Activated CD4-positive, alpha-beta T cell treated with anti-CD3 and anti-CD28 coated beads for 36 hours (primary cell): ENCODE measurements around the gene HTR4. TPM values are rescaled to one million over a fixed set of nuclear protein-coding genes. Genes with fewer than 3 reads are reported as not detected.
"Not testable (repeated sequence)": the region's sequence is repeated elsewhere in the genome, so short reads cannot be mapped to it uniquely, and the experiment has no call there.

Experiments used
- ATAC-seq: fragments of 200-7000 bp; cut with Tn5 transposase; one replicate; pipeline ENCODE4 v1.10.0; 2021; ENCODE audit warnings: mild to moderate bottlenecking, moderate library complexity
- CTCF ChIA-PET: fragments of 350-600 bp; sonication (Branson Sonifier 250); formaldehyde crosslinking; loops from one replicate; lab custom pipeline; 2021; ENCODE audit warnings: antibody characterized with exemption; lab: Charles Lee
- POLR2A ChIA-PET: fragments of 350-600 bp; sonication (Branson Sonifier 250); formaldehyde crosslinking; loops from one replicate; lab custom pipeline; 2021; ENCODE audit warnings: antibody characterized with exemption, inconsistent platforms; lab: Charles Lee
- DNase-seq: peaks from one replicate; pipeline ENCODE4 v3.0.0-alpha.2; 2020
- H3K27ac Mint-ChIP-seq: one replicate; pipeline ENCODE4 v1.8.0; 2021; ENCODE audit warnings: mixed read lengths
- H3K27me3 Mint-ChIP-seq: one replicate; pipeline ENCODE4 v1.8.0; 2021; ENCODE audit warnings: mixed read lengths
- H3K36me3 Mint-ChIP-seq: one replicate; pipeline ENCODE4 v1.8.0; 2021; ENCODE audit warnings: low read depth, mixed read lengths
- H3K4me1 Mint-ChIP-seq: one replicate; pipeline ENCODE4 v1.8.0; 2021; ENCODE audit warnings: mixed read lengths
- H3K4me3 Mint-ChIP-seq: one replicate; pipeline ENCODE4 v1.8.0; 2021; ENCODE audit warnings: mild to moderate bottlenecking, moderate library complexity, mixed read lengths
- H3K9me3 Mint-ChIP-seq: one replicate; pipeline ENCODE4 v1.8.0; 2021; ENCODE audit warnings: low read depth, mixed read lengths
- intact Hi-C, 2 experiments: fragments of 100-400 bp; cut with DNase I in 1 of 2; cut with micrococcal nuclease in 1 of 2; formaldehyde crosslinking; loops; one replicate each; pipeline versions ENCODE4 v1.14.2 to v1.15.1; 2022 to 2024; cut with DNase I, micrococcal nuclease
- total RNA-seq, 2 experiments: library from RNA; stranded (reverse); gene quantifications; one replicate each; pipeline ENCODE4 v1.2.3, GENCODE V29; 2021

Gene HTR4
- total RNA-seq, 2 experiments from 2014 or later, result not detected

DNA sequence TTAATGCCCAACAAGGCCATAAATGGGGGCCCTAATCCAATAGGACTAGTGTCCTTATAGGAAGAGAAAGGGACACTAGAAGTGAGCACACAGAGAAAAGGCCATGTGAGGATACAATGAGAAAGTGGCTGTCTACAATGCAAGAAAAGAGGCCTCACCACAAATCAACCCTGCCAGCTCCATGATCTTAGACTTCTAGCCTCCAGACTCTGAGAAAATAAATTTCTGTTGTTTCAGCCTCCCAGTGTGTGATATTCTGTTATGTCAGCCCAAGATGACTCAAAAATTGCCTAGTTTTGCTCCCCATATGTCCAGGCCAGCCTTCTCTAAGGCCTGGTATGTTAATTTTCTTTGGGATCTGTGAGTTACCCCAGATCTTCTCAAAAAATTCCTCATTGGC is 32.3 kb upstream of the HTR4 start:
- intact Hi-C loops, result no loop called here
- DNase-seq (no peak), ATAC-seq (no peak)
- Mint-ChIP-seq H3K4me1 (peaks cover 5% of the 10 kb centered on the region), H3K9me3 (peaks cover 4% of the 10 kb centered on the region), H3K36me3 (no peaks in the 10 kb centered on the region), H3K27ac (no peak overlapping the region), H3K27me3 (peaks cover 10% of the 10 kb centered on the region), H3K4me3 (no peak overlapping the region)
- ChIA-PET POLR2A (interaction anchor here (0.6 kb wide), 1 partner anchor 638 kb away, joined by 3 read pairs; no protein-coding TSS in a partner anchor), CTCF (interaction anchor here (0.6 to 2.0 kb wide), 5 partner anchors 10 to 108 kb away, joined by 3 to 10 read pairs (median 6); no protein-coding TSS in a partner anchor)

DNA sequence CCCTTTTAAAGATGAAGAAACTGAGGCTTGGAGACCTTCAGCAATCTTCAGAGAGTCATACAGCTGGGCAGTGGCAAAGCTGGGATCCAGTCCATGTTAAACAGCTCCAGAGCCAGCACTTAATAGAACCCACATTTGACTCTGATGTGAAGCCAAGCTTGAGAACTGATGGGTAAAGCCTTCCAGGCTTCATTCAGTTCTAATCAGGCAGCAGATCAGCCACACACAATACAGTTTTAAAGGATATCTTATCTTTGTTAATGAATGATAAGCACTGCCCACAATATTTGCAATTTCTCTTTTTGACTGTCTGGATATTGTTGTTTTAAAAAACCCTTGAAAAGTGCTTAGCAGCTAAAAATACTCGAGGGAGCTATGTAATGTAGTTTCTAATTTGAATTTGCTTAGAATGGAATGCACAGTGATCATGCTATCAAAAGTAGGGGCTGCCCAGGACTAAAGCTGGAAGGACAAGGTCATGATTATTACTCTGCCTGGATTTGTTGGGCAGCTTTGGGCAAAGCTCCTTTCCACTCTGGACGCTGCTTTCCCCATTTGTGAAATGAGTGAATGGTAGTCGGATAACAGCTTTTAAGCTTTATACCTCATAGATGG is 31.3 kb upstream of the HTR4 start:
- peaks cover 10% of the 10 kb centered on the region for H3K27me3 Mint-ChIP-seq
- no peak overlapping the region for H3K27ac Mint-ChIP-seq
- DNase-seq (no peak), ATAC-seq (no peak)
- H3K4me1 Mint-ChIP-seq, result peaks cover 5% of the 10 kb centered on the region
- no peaks in the 10 kb centered on the region for H3K36me3 Mint-ChIP-seq
- ChIA-PET POLR2A (no interaction called here), CTCF (interaction anchor here (1.8 to 2.0 kb wide), 2 partner anchors 8 to 45 kb away, joined by 6 to 9 read pairs; no protein-coding TSS in a partner anchor)
- intact Hi-C loops, result no loop called here
- H3K4me3 Mint-ChIP-seq, result no peak overlapping the region
- peaks cover 4% of the 10 kb centered on the region for H3K9me3 Mint-ChIP-seq

DNA sequence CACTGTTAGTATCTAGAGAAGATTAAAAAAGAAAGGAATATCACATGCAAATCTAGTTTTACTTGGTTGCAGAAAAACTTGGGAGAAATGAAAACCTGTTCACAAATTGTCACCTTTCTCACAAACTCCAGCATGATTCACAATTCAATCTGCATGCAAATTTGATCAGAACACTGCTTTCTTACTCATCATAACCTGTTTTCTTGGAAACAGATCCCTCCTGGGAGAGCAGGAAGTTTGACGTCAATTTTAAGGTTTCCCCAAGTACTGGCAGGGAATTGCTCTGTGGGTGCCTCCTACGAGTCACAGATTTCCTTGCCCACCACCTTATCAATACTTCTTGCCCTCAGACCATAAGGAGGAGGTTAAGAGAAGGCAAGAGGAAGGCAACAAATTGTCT is 30.2 kb upstream of the HTR4 start:
- Mint-ChIP-seq H3K36me3 (no peaks in the 10 kb centered on the region), H3K9me3 (peaks cover 4% of the 10 kb centered on the region), H3K4me3 (no peak overlapping the region), H3K4me1 (peaks cover 5% of the 10 kb centered on the region), H3K27me3 (peaks cover 12% of the 10 kb centered on the region), H3K27ac (no peak overlapping the region)
- ChIA-PET POLR2A (no interaction called here), CTCF (no interaction called here)
- ATAC-seq (no peak), DNase-seq (no peak)
- intact Hi-C loops, result no loop called here

DNA sequence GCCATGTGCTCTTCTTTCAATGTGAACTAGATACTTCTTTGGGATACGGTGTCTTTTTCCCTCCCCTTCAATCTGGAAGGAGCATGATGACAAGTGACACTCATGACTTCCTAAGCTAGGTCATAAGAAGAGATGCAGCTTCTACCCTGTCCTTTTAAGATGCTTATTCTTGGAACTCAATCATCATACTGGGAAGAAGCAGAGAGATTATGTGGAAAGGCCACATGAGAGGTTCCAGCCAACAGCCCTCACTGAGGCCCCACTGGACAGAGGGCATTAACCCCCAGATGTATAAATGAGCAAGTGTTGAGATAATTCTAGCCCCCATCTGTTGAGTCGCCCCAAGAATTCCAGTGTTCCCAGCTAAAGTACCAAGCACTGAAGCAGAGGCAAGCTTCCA is 29.3 kb upstream of the HTR4 start:
- Mint-ChIP-seq H3K27me3 (peaks cover 12% of the 10 kb centered on the region), H3K36me3 (no peaks in the 10 kb centered on the region), H3K4me1 (peaks cover 5% of the 10 kb centered on the region), H3K4me3 (no peak overlapping the region), H3K27ac (no peak overlapping the region), H3K9me3 (peaks cover 4% of the 10 kb centered on the region)
- POLR2A ChIA-PET, result no interaction called here
- DNase-seq (no peak), ATAC-seq (no peak)
- CTCF ChIA-PET, result interaction anchor here (0.9 kb wide), 1 partner anchor 25 kb away, joined by 3 read pairs; no protein-coding TSS in a partner anchor
- intact Hi-C loops, result no loop called here

DNA sequence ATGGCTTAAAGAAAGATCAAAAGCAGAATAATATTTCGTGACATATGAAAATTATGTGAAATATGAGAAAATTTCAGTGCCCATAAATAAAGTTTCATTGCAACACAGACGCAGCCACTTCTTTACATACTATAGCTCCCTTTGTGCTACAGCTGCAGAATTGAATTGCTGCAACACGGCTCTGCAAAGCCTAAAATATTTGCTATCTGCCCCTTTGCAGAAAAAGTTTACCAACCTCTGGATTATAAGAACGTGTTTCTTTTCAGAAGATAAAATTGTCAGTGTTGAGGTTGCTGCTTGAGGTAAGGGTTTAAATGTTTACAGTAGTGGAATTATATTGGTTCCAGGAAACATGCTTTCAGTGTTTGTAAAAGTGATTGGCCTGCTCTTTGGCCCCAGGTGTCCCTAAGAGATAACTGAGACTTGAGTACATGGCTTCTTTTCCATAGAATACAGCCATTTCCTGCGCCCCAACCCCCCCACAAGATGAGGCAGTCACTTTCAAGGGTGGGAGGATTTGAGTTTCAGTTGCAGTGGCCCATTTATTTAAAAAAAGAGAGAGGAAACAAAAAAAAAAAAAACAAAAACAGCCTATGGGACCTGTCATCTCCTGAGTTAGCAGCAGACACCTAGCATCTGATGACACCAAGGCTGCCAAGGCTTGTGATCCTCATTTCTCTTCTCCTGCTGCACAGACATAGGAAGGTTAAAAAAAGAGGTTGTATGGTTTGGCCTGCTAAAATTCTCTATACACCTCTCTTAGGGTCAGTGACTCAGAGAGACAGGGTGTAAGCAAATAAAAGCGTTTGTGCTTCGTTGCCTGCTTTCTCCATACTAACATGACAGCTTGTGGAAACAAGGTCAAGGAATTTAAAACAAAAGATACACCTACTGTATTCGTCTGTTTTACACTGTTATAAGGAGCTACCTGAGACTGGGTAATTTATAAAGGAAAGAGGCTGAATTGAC is 28.0 kb upstream of the HTR4 start:
- CTCF ChIA-PET, result interaction anchor here (0.7 kb wide), 1 partner anchor 18 kb away, joined by 3 read pairs; no protein-coding TSS in a partner anchor
- H3K27ac Mint-ChIP-seq, result no peak overlapping the region
- H3K4me3 Mint-ChIP-seq, result no peak overlapping the region
- POLR2A ChIA-PET, result no interaction called here
- ATAC-seq, result no peak
- H3K9me3 Mint-ChIP-seq, result no peaks in the 10 kb centered on the region
- H3K36me3 Mint-ChIP-seq, result no peaks in the 10 kb centered on the region
- intact Hi-C loops, result no loop called here
- DNase-seq, result no peak
- H3K27me3 Mint-ChIP-seq, result peaks cover 10% of the 10 kb centered on the region
- peaks cover 5% of the 10 kb centered on the region for H3K4me1 Mint-ChIP-seq

- peaks cover 8% of the 10 kb centered on the region for H3K27me3 Mint-ChIP-seq
- no peak for DNase-seq
- no peaks in the 10 kb centered on the region for H3K9me3 Mint-ChIP-seq
- ATAC-seq, result no peak
- H3K36me3 Mint-ChIP-seq, result no peaks in the 10 kb centered on the region
- H3K27ac Mint-ChIP-seq, result no peak overlapping the region
- no peak overlapping the region for H3K4me3 Mint-ChIP-seq
- ChIA-PET CTCF (no interaction called here), POLR2A (no interaction called here)
- intact Hi-C loops, result no loop called here
- peaks cover 5% of the 10 kb centered on the region for H3K4me1 Mint-ChIP-seq
Observed at GRCh38 chr5:148681157-148682057, 27.1 kb upstream of the HTR4 start.

- POLR2A ChIA-PET, DNase-seq, H3K4me1 Mint-ChIP-seq, H3K4me3 Mint-ChIP-seq, H3K36me3 Mint-ChIP-seq, H3K27ac Mint-ChIP-seq, ATAC-seq, H3K9me3 Mint-ChIP-seq, intact Hi-C loops: not testable (repeated sequence)
- CTCF ChIA-PET, result interaction anchor here (0.6 kb wide), 1 partner anchor 1489 kb away, joined by 3 read pairs; no protein-coding TSS in a partner anchor
- peaks cover 21% of the 10 kb centered on the region for H3K27me3 Mint-ChIP-seq
Observed at GRCh38 chr5:148673704-148674103, 19.4 kb upstream of the HTR4 start.

GRCh38 chr5:148666353-148666752 is 12.0 kb upstream of the HTR4 start:
- CTCF ChIA-PET, result interaction anchor here (0.9 kb wide), 1 partner anchor 30 kb away, joined by 4 read pairs; no protein-coding TSS in a partner anchor
- Mint-ChIP-seq H3K4me1 (no peaks in the 10 kb centered on the region), H3K36me3 (no peaks in the 10 kb centered on the region), H3K27me3 (peaks cover 7% of the 10 kb centered on the region), H3K9me3 (peaks cover 2% of the 10 kb centered on the region), H3K4me3 (no peak overlapping the region), H3K27ac (no peak overlapping the region)
- POLR2A ChIA-PET, result no interaction called here
- DNase-seq (no peak), ATAC-seq (no peak)
- intact Hi-C loops, result no loop called here

DNA sequence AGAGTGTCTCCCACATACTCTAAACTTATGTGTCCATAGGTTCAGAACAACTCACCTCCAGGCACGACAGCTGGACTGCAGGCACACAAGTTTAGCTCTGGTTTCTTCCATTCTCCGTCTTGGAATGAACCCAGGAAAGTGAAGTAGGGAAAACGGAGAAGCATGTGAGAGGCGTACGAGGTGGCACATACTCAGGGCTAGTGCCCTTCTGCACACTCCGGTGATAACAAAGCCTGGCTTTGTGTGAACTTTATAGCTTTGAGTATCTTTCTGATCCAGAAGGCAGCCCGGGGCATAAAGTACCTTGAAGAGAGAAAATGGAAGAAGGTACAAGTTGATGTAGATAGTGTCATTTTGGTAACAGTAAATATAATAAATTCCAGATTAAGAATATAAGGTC is 11.1 kb upstream of the HTR4 start:
- ChIA-PET POLR2A (no interaction called here), CTCF (interaction anchor here (0.9 kb wide), 1 partner anchor 11 kb away, joined by 8 read pairs; no protein-coding TSS in a partner anchor)
- intact Hi-C loops, result no loop called here
- Mint-ChIP-seq H3K4me3 (no peak overlapping the region), H3K27ac (no peak overlapping the region), H3K4me1 (no peaks in the 10 kb centered on the region), H3K36me3 (no peaks in the 10 kb centered on the region), H3K9me3 (peaks cover 2% of the 10 kb centered on the region), H3K27me3 (peaks cover 7% of the 10 kb centered on the region)
- DNase-seq (no peak), ATAC-seq (no peak)

GRCh38 chr5:148663509-148663908 is 9.2 kb upstream of the HTR4 start:
- Mint-ChIP-seq H3K27ac (no peak overlapping the region), H3K9me3 (no peaks in the 10 kb centered on the region), H3K4me3 (no peak overlapping the region), H3K36me3 (no peaks in the 10 kb centered on the region), H3K4me1 (no peaks in the 10 kb centered on the region), H3K27me3 (peaks cover 15% of the 10 kb centered on the region)
- ATAC-seq, result no peak
- intact Hi-C loops, result no loop called here
- ChIA-PET POLR2A (no interaction called here), CTCF (interaction anchor here (0.7 to 1.5 kb wide), 3 partner anchors 25 to 70 kb away, joined by 3 to 8 read pairs (median 3); no protein-coding TSS in a partner anchor)
- no peak for DNase-seq

DNA sequence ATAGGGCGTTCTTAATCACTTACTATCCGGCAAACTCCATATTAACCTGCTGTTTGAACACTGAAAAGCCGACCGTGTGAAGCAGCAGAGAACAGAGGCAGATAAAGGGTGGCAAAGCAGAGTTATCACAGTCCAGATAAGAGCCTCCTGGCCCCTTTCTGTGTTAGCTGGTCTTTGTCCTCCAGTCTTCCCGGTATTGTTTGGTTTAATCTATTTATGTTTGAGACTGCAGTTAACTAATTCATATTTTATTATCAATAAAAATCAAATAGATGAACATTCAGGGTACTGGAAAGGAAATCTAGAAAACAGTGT is 6.0 kb upstream of the HTR4 start:
- CTCF ChIA-PET, result no interaction called here

More for the DNA sequence above, 6.0 kb upstream of the HTR4 start:
- ATAC-seq (no peak), DNase-seq (no peak)
- Mint-ChIP-seq H3K9me3 (no peaks in the 10 kb centered on the region), H3K4me1 (no peaks in the 10 kb centered on the region), H3K36me3 (no peaks in the 10 kb centered on the region), H3K27me3 (peaks cover 28% of the 10 kb centered on the region), H3K27ac (no peak overlapping the region), H3K4me3 (no peak overlapping the region)
- POLR2A ChIA-PET, result no interaction called here
- intact Hi-C loops, result no loop called here
